HG03045 (cell line): ENCODE data around the gene DMGDH.

Source experiments
- ATAC-seq: cut with Tn5 transposase; IDR thresholded peaks from one replicate; pipeline ENCODE4 v1.9.1; 2021; ENCODE audit warnings: mild to moderate bottlenecking, moderate library complexity; ENCODE audit not compliant: unreplicated experiment

DMGDH gene

DNA sequence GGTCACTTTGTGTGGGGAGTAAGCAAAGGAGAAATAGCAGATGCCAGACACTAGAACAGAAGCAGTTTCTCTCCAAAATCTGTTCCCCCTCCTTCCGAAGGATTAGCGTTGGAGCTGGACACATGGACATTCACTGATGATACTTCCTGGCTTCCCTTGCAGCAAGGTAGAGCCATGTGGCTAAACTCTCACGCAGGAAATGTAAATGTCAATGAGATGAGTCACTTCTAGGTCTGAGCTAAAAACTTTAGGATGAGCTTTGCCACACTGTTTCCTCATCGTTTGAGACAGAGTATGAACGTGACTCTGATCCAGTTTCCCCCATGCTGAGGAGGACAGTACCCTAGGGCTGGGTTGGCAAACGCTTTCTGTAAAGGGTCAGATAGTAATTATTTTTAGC lies 5.2 kb upstream of the DMGDH start:
- no peak for ATAC-seq

- ATAC-seq: no peak
Measured at GRCh38 chr5:79070350-79070667, 835 bp upstream of the DMGDH start.

GRCh38 chr5:79062436-79062835 lies 7.0 kb downstream of the DMGDH start:
- ATAC-seq: no peak

GRCh38 chr5:79059674-79060073 lies 9.8 kb downstream of the DMGDH start:
- ATAC-seq: no peak

GRCh38 chr5:79056847-79057246 lies 12.6 kb downstream of the DMGDH start:
- ATAC-seq: no peak

- no peak for ATAC-seq
Measured at GRCh38 chr5:79055017-79055416, 14.5 kb downstream of the DMGDH start.

DNA sequence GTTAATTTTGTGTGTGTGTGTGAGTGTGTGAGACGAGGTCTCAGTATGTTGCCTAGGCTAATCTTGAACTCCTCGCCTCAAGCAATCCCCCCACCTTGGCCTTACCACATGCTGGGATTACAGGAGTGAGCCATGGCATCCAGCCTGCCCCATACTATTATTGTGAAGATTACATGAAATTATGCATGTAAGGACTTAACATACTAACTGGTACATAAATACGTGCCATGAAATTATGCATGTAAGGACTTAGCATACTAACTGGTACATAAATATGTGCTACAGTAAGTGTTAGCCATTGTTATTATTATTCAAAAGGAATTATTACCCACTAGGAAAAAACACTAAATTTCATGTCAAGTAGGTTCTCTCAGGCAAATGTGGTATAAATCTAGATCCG lies 16.2 kb downstream of the DMGDH start:
- ATAC-seq: no peak

DNA sequence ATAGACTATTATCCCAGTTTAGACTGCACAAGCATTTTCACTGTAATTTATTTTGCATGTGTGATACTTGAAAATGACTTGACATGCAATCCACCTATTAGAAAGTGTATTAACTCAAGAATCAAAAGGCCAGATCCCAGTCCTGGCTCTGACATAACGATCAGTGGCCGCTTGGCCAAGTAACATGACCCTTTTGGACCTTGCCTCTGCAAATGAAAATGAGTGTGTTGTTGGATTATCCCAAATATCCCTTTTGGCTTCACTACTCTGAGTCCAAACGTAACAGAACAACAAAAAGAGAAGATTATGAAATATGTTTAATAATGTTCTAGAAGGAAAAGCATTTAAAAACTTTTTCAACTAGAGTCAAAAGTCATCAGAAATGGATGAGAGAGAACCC lies 19.0 kb downstream of the DMGDH start:
- no peak for ATAC-seq

- ATAC-seq: no peak
Measured at GRCh38 chr5:79048437-79048836, 21.0 kb downstream of the DMGDH start.

DNA sequence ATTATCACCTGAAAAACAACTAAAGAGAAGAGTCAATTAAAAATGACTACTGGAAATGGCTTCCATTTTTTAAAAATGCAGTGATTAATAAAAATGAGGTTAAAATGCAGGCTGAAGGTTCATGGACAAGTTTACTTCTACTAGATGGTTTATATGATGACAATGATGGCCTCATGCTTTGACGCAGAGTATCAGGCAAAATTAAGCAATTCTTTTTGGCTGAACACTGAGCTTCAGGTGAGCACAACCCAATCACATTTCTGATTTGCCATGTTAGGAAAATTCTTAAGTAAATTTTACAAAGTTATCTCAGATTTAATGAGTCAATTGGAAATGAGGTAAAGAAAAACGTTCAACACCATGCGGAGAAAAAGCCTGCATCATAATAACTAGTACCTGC lies 22.3 kb downstream of the DMGDH start:
- no peak for ATAC-seq

- no peak for ATAC-seq
Measured at GRCh38 chr5:79042188-79042587, 27.3 kb downstream of the DMGDH start.

GRCh38 chr5:79036769-79037168 lies 32.7 kb downstream of the DMGDH start:
- no peak for ATAC-seq

- no peak for ATAC-seq
Measured at GRCh38 chr5:79035237-79035636, 34.2 kb downstream of the DMGDH start.

DNA sequence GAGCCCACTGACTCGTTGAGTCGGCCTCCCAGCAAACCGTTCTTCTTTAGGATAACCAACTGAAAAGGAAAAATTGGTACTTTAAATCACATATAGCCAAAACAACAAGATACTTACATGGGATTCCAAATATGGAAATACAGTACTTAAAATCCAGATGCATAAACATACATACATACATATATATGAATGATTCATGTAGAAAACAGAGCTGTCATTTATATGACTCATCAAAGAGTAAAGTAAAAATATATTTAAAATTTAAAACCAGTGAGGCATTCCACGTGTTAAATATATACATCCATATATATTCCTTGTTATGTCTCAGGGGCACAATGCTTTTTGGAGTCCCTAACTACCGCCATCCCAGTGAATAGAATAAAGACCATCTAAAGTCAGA lies 36.7 kb downstream of the DMGDH start:
- ATAC-seq: no peak

GRCh38 chr5:79032031-79032695 lies 37.3 kb downstream of the DMGDH start:
- ATAC-seq: no peak

DNA sequence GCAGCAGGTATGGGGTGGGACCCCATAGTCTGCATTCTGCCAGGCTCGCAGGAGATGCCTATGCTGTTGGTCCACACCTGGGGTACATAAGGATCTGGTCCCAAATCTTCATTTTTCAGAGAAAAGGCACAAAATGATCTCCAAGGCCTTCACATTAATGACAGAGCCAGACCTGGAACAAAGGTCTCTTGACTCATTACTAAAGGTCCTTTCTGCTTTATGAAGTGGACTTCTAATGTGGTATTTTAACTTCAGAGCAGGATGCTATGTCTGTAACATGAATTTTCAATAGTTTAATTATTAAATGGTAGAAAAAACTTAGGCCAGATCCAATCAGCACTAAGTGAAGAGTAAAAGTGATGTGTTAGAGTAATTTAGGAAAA lies 38.0 kb downstream of the DMGDH start:
- no peak for ATAC-seq

- ATAC-seq: no peak
Measured at GRCh38 chr5:79030663-79031484, 38.6 kb downstream of the DMGDH start.

GRCh38 chr5:79025054-79025472 lies 44.4 kb downstream of the DMGDH start:
- ATAC-seq: no peak

DNA sequence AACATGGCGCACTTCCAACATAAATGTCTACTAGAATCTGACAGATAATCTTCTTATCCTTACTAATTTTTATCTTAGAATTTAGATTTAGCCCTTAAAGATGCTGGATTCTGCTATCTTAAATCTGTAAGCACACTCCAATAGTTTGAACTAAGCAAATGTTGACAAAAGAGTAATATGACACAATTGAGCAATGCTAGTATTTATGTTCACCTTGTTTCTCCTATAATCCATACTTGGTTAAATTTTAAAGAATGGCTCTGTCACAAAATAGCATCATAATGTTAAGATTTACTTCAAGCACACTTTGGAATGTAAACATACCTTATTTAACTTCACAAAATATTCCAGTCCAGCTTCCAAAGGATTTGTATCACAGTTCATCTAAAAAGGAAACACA lies 45.5 kb downstream of the DMGDH start:
- no peak for ATAC-seq

DNA sequence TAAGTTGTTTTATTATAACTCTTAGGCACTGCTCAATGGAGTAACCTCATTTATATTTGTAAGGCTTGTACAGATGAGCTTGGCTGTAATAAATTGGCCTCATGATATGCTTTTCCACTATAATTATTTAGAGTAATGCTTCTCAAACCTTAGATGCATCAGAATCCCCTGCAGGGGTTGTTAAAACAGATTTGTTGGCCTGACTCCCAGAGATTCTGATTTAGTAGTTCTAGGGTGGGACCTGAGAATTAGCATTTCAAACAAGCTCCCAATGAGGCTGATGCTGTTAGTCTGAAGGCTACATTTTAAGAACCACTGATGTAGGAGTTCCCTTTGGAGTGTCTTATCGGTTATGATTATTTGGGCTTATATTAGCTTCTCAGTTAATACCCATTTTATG lies 46.1 kb downstream of the DMGDH start:
- ATAC-seq: no peak

DNA sequence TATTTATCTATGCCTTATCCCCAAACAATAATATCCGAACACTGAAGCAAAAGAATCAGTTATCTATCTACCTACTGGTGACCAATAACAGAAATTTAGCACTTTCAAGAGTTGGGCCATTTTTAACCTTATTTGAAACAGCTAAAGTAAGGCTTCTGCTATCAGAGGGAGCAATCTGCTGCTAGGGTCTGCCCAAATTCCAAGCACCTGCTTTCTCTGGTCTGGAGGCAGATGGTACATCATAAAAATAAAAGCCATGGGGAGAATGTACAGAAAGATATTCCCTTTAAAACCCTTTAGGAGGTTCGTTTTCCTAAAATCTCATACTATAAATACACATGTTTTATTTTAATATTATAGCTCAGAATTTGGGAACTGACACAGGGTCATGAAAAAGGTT lies 46.7 kb downstream of the DMGDH start:
- no peak for ATAC-seq

GRCh38 chr5:79021753-79022152 lies 47.7 kb downstream of the DMGDH start:
- no peak for ATAC-seq
